ENCODE measurements around the gene OXSR1. TPM values are rescaled to one million over a fixed set of nuclear protein-coding genes. Genes with fewer than 3 reads are reported as not detected.
A peak's percentile ranks its signal among the peaks of the same experiment; 100 is the strongest.
"Not testable (repeated sequence)": the region's sequence is repeated elsewhere in the genome, so short reads cannot be mapped to it uniquely, and the experiment has no call there.

OXSR1 gene
- total RNA-seq, 1 experiment from 2014 or later = 27.9 TPM

- in situ Hi-C loops (cut with HindIII; ENCODE audit: low pct_unique_long_range_greater_than_20kb, low sequenced_read_pairs) = no loop called here
- DNase-seq (ENCODE audit: low read depth, low spot score) = no peak
These were observed 39.8 kb upstream of the OXSR1 start for GRCh38 chr3:38125305-38126120.

- no peak for DNase-seq (ENCODE audit: low read depth, low spot score)
- in situ Hi-C loops (cut with HindIII; ENCODE audit: low pct_unique_long_range_greater_than_20kb, low sequenced_read_pairs) = no loop called here
These were observed 39.0 kb upstream of the OXSR1 start for GRCh38 chr3:38126121-38126892.

- DNase-seq (ENCODE audit: low read depth, low spot score) = no peak
- in situ Hi-C loops (cut with HindIII; ENCODE audit: low pct_unique_long_range_greater_than_20kb, low sequenced_read_pairs) = no loop called here
These were observed 37.6 kb upstream of the OXSR1 start for GRCh38 chr3:38127611-38128302.

- in situ Hi-C loops (cut with HindIII; ENCODE audit: low pct_unique_long_range_greater_than_20kb, low sequenced_read_pairs) = no loop called here
- no peak for DNase-seq (ENCODE audit: low read depth, low spot score)
These were observed 37.1 kb upstream of the OXSR1 start for GRCh38 chr3:38128303-38128655.

DNA sequence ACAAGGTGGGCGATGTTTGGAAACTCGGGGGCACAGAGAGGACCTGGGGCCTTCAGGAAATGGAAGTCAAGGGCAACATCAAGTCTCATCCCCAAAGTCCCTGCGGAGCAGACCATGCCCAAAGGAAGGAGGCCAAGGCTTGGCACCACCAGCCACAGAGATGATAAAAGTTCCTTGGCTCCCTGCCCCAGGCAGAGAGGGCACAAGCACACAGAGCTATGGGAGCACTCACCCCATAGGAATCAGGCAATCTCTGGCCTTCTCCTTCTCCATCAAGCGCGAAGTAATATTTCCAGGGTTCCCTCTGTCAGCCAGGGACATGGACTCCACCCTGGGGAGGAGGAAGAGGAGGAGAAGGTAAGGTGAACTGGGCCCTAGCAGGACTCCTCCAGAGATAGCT, 36.3 kb upstream of the OXSR1 start:
- no peak for DNase-seq (ENCODE audit: low read depth, low spot score)
- in situ Hi-C loops (cut with HindIII; ENCODE audit: low pct_unique_long_range_greater_than_20kb, low sequenced_read_pairs) = no loop called here

DNA sequence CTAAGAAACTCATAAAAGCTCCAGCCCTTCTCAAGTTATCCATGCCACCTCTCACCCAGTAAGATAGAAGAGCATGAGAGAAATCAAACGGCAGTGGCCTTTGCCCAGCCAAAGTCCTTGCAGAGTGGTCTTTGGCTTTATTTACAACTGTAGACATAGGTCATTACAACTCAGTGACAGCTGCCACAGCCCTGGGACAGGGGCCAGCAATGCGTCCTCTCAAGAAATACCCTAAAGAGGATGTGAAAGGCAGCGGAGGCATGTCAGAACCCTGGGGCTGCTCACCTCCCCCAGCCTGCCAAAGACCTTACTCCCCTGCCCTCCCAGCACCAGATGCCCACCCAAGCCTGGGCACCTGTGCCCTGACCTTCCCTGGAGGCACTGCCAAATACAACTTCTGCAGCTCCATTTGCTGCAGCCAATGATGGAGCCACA, 34.7 kb upstream of the OXSR1 start:
- no peak for DNase-seq (ENCODE audit: low read depth, low spot score)
- in situ Hi-C loops (cut with HindIII; ENCODE audit: low pct_unique_long_range_greater_than_20kb, low sequenced_read_pairs) = no loop called here

GRCh38 chr3:38131621-38132369, 33.5 kb upstream of the OXSR1 start:
- peak; percentile 76 for DNase-seq (ENCODE audit: low read depth, low spot score)
- in situ Hi-C loops (cut with HindIII; ENCODE audit: low pct_unique_long_range_greater_than_20kb, low sequenced_read_pairs) = no loop called here

DNA sequence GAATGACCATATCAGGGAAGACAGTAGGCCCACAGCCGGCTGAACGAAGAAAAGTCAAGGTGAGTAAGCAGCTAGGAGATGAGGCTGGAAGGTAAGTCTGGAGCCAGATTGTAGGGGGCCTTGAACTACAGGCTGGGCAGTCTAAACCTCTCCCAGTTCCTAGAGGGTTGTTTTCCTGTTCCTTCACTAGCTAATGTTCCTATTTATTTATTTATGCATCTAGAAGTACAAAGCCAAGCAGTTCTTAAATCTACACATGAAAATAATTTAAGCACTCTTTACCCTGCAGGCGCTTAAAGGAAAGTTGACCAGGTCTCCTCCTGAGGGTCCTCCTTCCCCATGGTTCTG, 32.2 kb upstream of the OXSR1 start:
- in situ Hi-C loops (cut with HindIII; ENCODE audit: low pct_unique_long_range_greater_than_20kb, low sequenced_read_pairs) = no loop called here
- no peak for DNase-seq (ENCODE audit: low read depth, low spot score)

GRCh38 chr3:38133557-38134405, 31.6 kb upstream of the OXSR1 start:
- no peak for DNase-seq (ENCODE audit: low read depth, low spot score)
- in situ Hi-C loops (cut with HindIII; ENCODE audit: low pct_unique_long_range_greater_than_20kb, low sequenced_read_pairs) = no loop called here

DNA sequence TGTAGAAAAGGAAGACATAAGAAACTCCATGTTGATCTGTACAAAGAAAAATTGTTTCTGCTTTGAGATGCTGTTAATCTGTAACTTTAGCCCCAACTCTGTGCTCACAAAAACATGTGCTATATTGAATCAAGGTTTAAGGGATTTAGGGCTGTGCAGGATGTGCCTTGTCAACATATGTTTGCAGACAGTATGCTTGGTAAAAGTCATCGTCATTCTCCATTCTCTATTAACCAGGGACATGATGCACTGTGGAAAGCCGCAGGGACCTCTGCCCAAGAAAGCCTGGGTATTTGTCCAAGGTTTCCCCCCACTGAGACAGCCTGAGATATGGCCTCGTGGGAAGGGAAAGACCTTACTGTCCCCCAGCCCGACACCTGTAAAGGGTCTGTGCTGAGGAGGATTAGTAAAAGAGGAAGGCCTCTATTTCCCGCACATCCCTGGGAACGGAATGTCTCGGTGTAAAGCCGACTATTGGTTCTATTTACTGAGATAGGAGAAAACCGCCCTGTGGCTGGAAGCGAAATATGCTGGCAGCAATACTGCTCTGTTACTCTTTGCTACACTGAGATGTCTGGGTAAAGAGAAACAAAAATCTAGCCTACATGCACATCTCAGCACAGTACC, 30.7 kb upstream of the OXSR1 start:
- in situ Hi-C loops (cut with HindIII; ENCODE audit: low pct_unique_long_range_greater_than_20kb, low sequenced_read_pairs); DNase-seq (ENCODE audit: low read depth, low spot score): not testable (repeated sequence)

DNA sequence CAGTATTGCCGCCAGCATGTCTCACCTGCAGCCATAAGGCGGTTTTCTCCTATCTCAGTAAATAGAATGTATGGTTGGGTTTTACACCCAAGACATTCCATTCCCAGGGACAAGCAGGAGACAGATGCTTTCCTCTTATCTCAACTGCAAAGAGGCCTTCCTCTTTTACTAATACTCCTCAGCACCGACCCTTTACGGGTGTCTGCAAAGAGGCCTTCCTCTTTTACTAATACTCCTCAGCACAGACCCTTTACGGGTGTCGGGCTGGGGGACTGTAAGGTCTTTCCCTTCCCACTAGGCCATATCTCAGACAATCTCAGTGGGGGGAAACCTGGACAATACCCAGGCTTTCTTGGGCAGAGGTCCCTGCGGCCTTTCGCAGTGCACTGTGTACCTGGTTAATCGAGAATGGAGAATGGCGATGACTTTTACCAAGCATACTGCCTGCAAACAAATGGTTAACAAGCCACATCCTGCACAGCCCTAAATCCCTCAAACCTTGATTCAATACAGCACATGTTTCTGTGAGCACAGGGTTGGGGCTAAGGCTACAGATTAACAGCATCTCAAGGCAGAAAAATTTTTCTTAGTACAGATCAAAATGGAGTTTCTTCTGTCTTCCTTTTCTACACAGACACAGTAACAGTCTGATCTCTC, 29.6 kb upstream of the OXSR1 start:
- DNase-seq (ENCODE audit: low read depth, low spot score); in situ Hi-C loops (cut with HindIII; ENCODE audit: low pct_unique_long_range_greater_than_20kb, low sequenced_read_pairs): not testable (repeated sequence)

- in situ Hi-C loops (cut with HindIII; ENCODE audit: low pct_unique_long_range_greater_than_20kb, low sequenced_read_pairs) = no loop called here
These were observed 29.0 kb upstream of the OXSR1 start for GRCh38 chr3:38136393-38136776.

GRCh38 chr3:38136777-38137614, 28.3 kb upstream of the OXSR1 start, which contains the start of gene ACAA1:
Gene ACAA1, minus strand, starts transcription at chr3:38137127. Its CDS starts 92 bp downstream, at chr3:38137035.
- peak; percentile 99 for DNase-seq (ENCODE audit: low read depth, low spot score)
- in situ Hi-C loops (cut with HindIII; ENCODE audit: low pct_unique_long_range_greater_than_20kb, low sequenced_read_pairs) = no loop called here

More at GRCh38 chr3:38136393-38136776, 29.0 kb upstream of the OXSR1 start:
- DNase-seq (ENCODE audit: low read depth, low spot score) = no peak

DNA sequence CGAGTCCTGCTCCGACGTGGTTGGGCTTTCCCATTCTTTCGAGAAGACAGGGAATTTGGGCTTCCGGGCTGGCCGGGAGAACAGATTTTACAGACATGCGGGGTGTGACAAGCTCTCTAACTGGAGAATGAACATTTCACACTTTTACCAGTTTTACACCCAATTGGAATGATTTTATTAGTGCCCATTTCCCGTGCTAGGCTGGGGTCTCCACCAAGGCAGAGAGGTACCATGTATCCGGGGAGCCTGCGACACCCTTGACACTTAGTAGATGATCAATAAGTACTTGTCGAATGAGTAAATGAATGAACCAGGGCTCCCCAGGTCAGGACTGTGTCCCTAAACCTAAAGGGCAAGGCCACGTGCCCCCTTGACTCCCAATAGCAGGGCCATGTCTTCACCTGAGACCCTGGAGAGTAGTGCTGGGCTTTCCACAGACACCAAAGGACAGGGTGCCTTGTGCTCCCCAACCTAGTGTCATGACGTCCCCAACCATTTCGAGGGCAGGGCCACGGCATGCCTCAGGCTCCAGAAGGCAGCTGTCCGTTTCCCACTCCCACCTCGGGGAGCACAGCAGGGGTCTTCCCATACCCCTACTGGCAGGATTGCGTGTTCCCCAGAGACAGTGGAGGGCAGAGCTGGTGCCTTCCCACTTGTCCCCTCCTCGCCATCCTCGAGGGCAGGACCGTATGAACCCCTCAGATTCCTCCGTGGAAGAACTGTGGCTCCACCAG, 27.6 kb upstream of the OXSR1 start:
- DNase-seq (ENCODE audit: low read depth, low spot score) = no peak
- in situ Hi-C loops (cut with HindIII; ENCODE audit: low pct_unique_long_range_greater_than_20kb, low sequenced_read_pairs) = no loop called here

Data from SK-MEL-5 (cell line).